Large intestine (tissue), 3 donors: ENCODE results near the gene MPV17. TPM values are rescaled to one million over a fixed set of nuclear protein-coding genes. Genes with fewer than 3 reads are reported as not detected.
"Not testable (repeated sequence)": the region's sequence is repeated elsewhere in the genome, so short reads cannot be mapped to it uniquely, and the experiment has no call there.

Experiments used
- DNase-seq, 2 donors: peaks; one replicate each; pipeline versions ENCODE4 v3.0.0 to v3.0.0-alpha.2; 2013
- H3K27ac ChIP-seq: one replicate; pipeline ENCODE4 v1.5.1; 2013; ENCODE audit warnings: low read length
- H3K27me3 ChIP-seq: 2 replicates; pipeline ENCODE4 v1.6.1; 2013; ENCODE audit warnings: low read length; ENCODE audit not compliant: control insufficient read depth, insufficient read depth
- H3K36me3 ChIP-seq: 2 replicates; pipeline ENCODE4 v1.6.1; 2013; ENCODE audit warnings: low read length; ENCODE audit not compliant: control insufficient read depth, insufficient read depth
- H3K4me1 ChIP-seq: one replicate; pipeline ENCODE4 v1.6.1; 2013; ENCODE audit warnings: low read length; ENCODE audit not compliant: control insufficient read depth, insufficient read depth
- H3K4me3 ChIP-seq: one replicate; pipeline ENCODE4 v1.5.1; 2013; ENCODE audit warnings: low read length
- H3K9me3 ChIP-seq: one replicate; pipeline ENCODE4 v1.6.1; 2013; ENCODE audit warnings: mild to moderate bottlenecking, low read depth, low read length, moderate library complexity; ENCODE audit not compliant: control insufficient read depth
- WGBS: methylation state at CpG from one replicate; pipeline ENCODE4 v1.1.5; 2013; ENCODE audit warnings: low lambda C conversion rate; ENCODE audit not compliant: insufficient coverage; 5-methylcytosine and 5-hydroxymethylcytosine counted together
- polyA plus RNA-seq: library from polyadenylated mRNA; unstranded; fragments of 120-200 nt; gene quantifications from one replicate; pipeline ENCODE4 v1.2.1, GENCODE V29; 2013

MPV17 gene
- polyA plus RNA-seq, 1 donor = 99.6 TPM

- no CpG with 5 or more reads among the region's 3 CpGs for WGBS
- Histone ChIP-seq H3K9me3 (no peaks in the 10 kb centered on the region), H3K4me1 (no peaks in the 10 kb centered on the region), H3K27me3 (peaks cover 48% of the 10 kb centered on the region), H3K36me3 (no peaks in the 10 kb centered on the region), H3K4me3 (no peak overlapping the region), H3K27ac (no peak overlapping the region)
- DNase-seq = no peak
These were observed 41.5 kb downstream of the MPV17 start for GRCh38 chr2:27281442-27281841.

- Histone ChIP-seq H3K27me3 (peaks cover 51% of the 10 kb centered on the region), H3K4me1 (no peaks in the 10 kb centered on the region), H3K9me3 (no peaks in the 10 kb centered on the region), H3K27ac (no peak overlapping the region), H3K4me3 (no peak overlapping the region), H3K36me3 (no peaks in the 10 kb centered on the region)
- DNase-seq = no peak
- no CpG with 5 or more reads among the region's 3 CpGs for WGBS
These were observed 42.1 kb downstream of the MPV17 start for GRCh38 chr2:27280826-27281225.

GRCh38 chr2:27278010-27278409 lies 44.9 kb downstream of the MPV17 start:
- Histone ChIP-seq H3K4me3 (no peak overlapping the region), H3K4me1 (no peaks in the 10 kb centered on the region), H3K9me3 (no peaks in the 10 kb centered on the region), H3K27ac (no peak overlapping the region), H3K36me3 (no peaks in the 10 kb centered on the region), H3K27me3 (peaks cover 43% of the 10 kb centered on the region)
- no peak for DNase-seq
- WGBS = no CpG with 5 or more reads among the region's 1 CpG

- H3K27ac ChIP-seq = no peak within 1 kb of the TSS
- no peaks in the 10 kb centered on the region for H3K36me3 ChIP-seq
- no peaks in the 10 kb centered on the region for H3K4me1 ChIP-seq
- no peaks in the 10 kb centered on the region for H3K9me3 ChIP-seq
- H3K27me3 ChIP-seq = peaks cover 43% of the 10 kb centered on the region
- DNase-seq = no peak
- no CpG with 5 or more reads among the region's 39 CpGs for WGBS
- H3K4me3 ChIP-seq = no peak within 1 kb of the TSS
These were observed 47.4 kb downstream of the MPV17 start, which contains the start of gene DNAJC5G for GRCh38 chr2:27275211-27276150. Gene DNAJC5G, plus strand, starts transcription at chr2:27275433. Its CDS starts 1,296 bp downstream, at chr2:27276729.

- no CpG with 5 or more reads among the region's 15 CpGs for WGBS
- DNase-seq = not testable (repeated sequence)
- peaks cover 49% of the 10 kb centered on the region for H3K27me3 ChIP-seq
These were observed 50.1 kb downstream of the MPV17 start for GRCh38 chr2:27272537-27273522.

GRCh38 chr2:27271631-27272340 lies 51.1 kb downstream of the MPV17 start:
- Histone ChIP-seq H3K27me3 (peaks cover 51% of the 10 kb centered on the region), H3K36me3 (no peaks in the 10 kb centered on the region), H3K27ac (no peak overlapping the region), H3K9me3 (no peaks in the 10 kb centered on the region), H3K4me1 (no peaks in the 10 kb centered on the region), H3K4me3 (no peak overlapping the region)
- no CpG with 5 or more reads among the region's 11 CpGs for WGBS
- no peak for DNase-seq

More at GRCh38 chr2:27272537-27273522, 50.1 kb downstream of the MPV17 start:
- H3K27ac ChIP-seq, H3K4me1 ChIP-seq, H3K9me3 ChIP-seq, H3K36me3 ChIP-seq, H3K4me3 ChIP-seq: not testable (repeated sequence)

GRCh38 chr2:27270670-27271069 lies 52.2 kb downstream of the MPV17 start:
- no peak for DNase-seq
- Histone ChIP-seq H3K27ac (no peak overlapping the region), H3K9me3 (no peaks in the 10 kb centered on the region), H3K4me3 (no peak overlapping the region), H3K36me3 (no peaks in the 10 kb centered on the region), H3K4me1 (no peaks in the 10 kb centered on the region), H3K27me3 (peaks cover 56% of the 10 kb centered on the region)
- WGBS = no CpG with 5 or more reads among the region's 2 CpGs

GRCh38 chr2:27270131-27270530 lies 52.8 kb downstream of the MPV17 start:
- Histone ChIP-seq H3K36me3 (no peaks in the 10 kb centered on the region), H3K4me3 (no peak overlapping the region), H3K9me3 (no peaks in the 10 kb centered on the region), H3K27ac (no peak overlapping the region), H3K4me1 (no peaks in the 10 kb centered on the region), H3K27me3 (peaks cover 58% of the 10 kb centered on the region)
- WGBS = 100% methylated on average over 1 of the region's 3 CpGs
- DNase-seq = no peak

GRCh38 chr2:27268296-27268695 lies 54.6 kb downstream of the MPV17 start:
- WGBS = no CpG with 5 or more reads among the region's 13 CpGs
- peaks cover 71% of the 10 kb centered on the region for H3K27me3 ChIP-seq
- not testable (repeated sequence) for H3K4me3 ChIP-seq

GRCh38 chr2:27265536-27265870 lies 57.4 kb downstream of the MPV17 start:
- no peak for DNase-seq
- H3K27me3 ChIP-seq = peaks cover 75% of the 10 kb centered on the region
- H3K4me3 ChIP-seq = no peak overlapping the region
- no peak overlapping the region for H3K27ac ChIP-seq
- H3K36me3 ChIP-seq = no peaks in the 10 kb centered on the region
- H3K4me1 ChIP-seq = peaks cover 14% of the 10 kb centered on the region
- H3K9me3 ChIP-seq = peaks cover 4% of the 10 kb centered on the region

More at GRCh38 chr2:27268296-27268695, 54.6 kb downstream of the MPV17 start:
- not testable (repeated sequence) for H3K36me3 ChIP-seq, DNase-seq, H3K9me3 ChIP-seq, H3K27ac ChIP-seq
- peaks cover 11% of the 10 kb centered on the region for H3K4me1 ChIP-seq
